Kidney capillary endothelial cell (primary cell): ENCODE data around the gene CYP27B1.

Experiments
- DNase-seq: peaks from one replicate; pipeline ENCODE4 v3.0.0-alpha.2; 2018; ENCODE audit warnings: low spot score

The CYP27B1 gene

GRCh38 chr12:57765698-57766463, 997 bp downstream of the CYP27B1 start:
- no peak for DNase-seq

GRCh38 chr12:57765003-57765697, 1.7 kb downstream of the CYP27B1 start:
- DNase-seq: no peak

GRCh38 chr12:57764662-57765002, 2.2 kb downstream of the CYP27B1 start:
- DNase-seq: no peak

GRCh38 chr12:57763881-57764661, 2.8 kb downstream of the CYP27B1 start:
- no peak for DNase-seq

- DNase-seq: no peak
Observed at GRCh38 chr12:57762463-57762862, 4.4 kb downstream of the CYP27B1 start.

GRCh38 chr12:57761391-57761998, 5.4 kb downstream of the CYP27B1 start:
- DNase-seq: no peak

GRCh38 chr12:57760347-57760982, 6.4 kb downstream of the CYP27B1 start:
- DNase-seq: no peak

- DNase-seq: no peak
Observed at GRCh38 chr12:57759360-57759980, 7.4 kb downstream of the CYP27B1 start.

GRCh38 chr12:57758552-57759359, 8.1 kb downstream of the CYP27B1 start:
- DNase-seq: no peak

GRCh38 chr12:57757771-57758170, 9.1 kb downstream of the CYP27B1 start:
- DNase-seq: no peak

- no peak for DNase-seq
Observed at GRCh38 chr12:57756406-57757341, 10.2 kb downstream of the CYP27B1 start.

- DNase-seq: no peak
Observed at GRCh38 chr12:57755454-57756372, 11.2 kb downstream of the CYP27B1 start.

- DNase-seq: no peak
Observed at GRCh38 chr12:57755194-57755453, 11.8 kb downstream of the CYP27B1 start.

GRCh38 chr12:57754411-57755193, 12.3 kb downstream of the CYP27B1 start, which contains the start of gene MARCHF9:
Gene MARCHF9, plus strand, starts transcription at chr12:57755103. Its CDS starts 426 bp downstream, at chr12:57755529.
- DNase-seq: no peak

- no peak for DNase-seq
Observed at GRCh38 chr12:57753756-57754337, 13.0 kb downstream of the CYP27B1 start.

- no peak for DNase-seq
Observed at GRCh38 chr12:57752668-57753000, 14.2 kb downstream of the CYP27B1 start.
